ENCODE results near the gene PLEK. TPM values are rescaled to one million over a fixed set of nuclear protein-coding genes. Genes with fewer than 3 reads are reported as not detected.
A peak's percentile ranks its signal among the peaks of the same experiment; 100 is the strongest.

The PLEK gene
- total and polyA plus RNA-seq, 10 of the 15 experiments (the other 5 are each of a cell fraction or from before 2014, with no cell fraction given) = 229 to 804 (median 362) TPM

DNA sequence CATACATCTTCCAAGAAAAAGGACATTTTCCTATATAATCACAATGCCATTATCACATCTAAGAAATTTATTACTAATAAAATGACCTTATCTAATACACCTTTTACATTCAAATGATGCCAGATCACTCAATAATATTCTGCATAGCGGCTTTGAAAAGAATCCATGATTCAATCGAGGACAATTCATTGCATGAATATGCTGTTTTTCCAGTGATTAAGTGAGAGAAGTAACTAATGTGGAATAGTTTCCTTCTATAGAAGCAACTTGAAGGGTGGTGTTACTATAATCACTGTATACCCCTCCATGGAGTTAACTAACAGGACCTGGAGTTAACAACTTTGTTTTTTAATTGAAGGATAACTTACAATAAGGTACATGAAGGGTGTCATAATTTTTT, 9.1 kb downstream of the PLEK start:
- H3K4me2 ChIP-seq (ENCODE audit: control insufficient read depth, insufficient read depth) = peak overlapping the region; percentile 47; the same call in 1 of the 2 replicates
- POLR2A ChIA-PET = interaction anchor here (1.5 to 6.7 kb wide), 4 partner anchors 13 to 92 kb away, joined by 3 to 71 read pairs (median 12); partner anchors contain the start of gene FBXO48
- 100% methylated on average over 2 of the region's 2 CpGs for WGBS (ENCODE audit: insufficient coverage, insufficient replicate concordance, low lambda C conversion rate, missing lambda C conversion rate)
- ATAC-seq (no peak), DNase-seq (ENCODE audit: low read depth, low spot score) (no peak), FAIRE-seq (no peak)
- CTCF ChIA-PET = interaction anchor here (1.1 to 2.9 kb wide), 4 partner anchors 9 to 55 kb away, joined by 3 to 10 read pairs (median 8); partner anchors contain the start of gene PLEK
- peaks cover 99% of the 10 kb centered on the region for H3K79me2 ChIP-seq (ENCODE audit: control insufficient read depth, insufficient read depth, low read length)
- in situ Hi-C loops (cut with MboI) = no loop called here
- peak overlapping the region; percentile 27; the same call in 1 of the 2 replicates for H3K27ac ChIP-seq (ENCODE audit: control insufficient read depth, insufficient read depth)
- H3K9me3 ChIP-seq (replicated peaks; ENCODE audit: control insufficient read depth, insufficient read depth, low read length) = no peaks in the 10 kb centered on the region
- H2AFZ ChIP-seq (ENCODE audit: control insufficient read depth, low read depth, low read length) = no peak overlapping the region
- H3K4me3 ChIP-seq = peak overlapping the region; percentile 37
- peaks cover 0 to 5% of the 10 kb centered on the region in 2 experiments; a peak in 1 of 4 replicates for H3K36me3 ChIP-seq (ENCODE audit: control insufficient read depth in 2 of 2, insufficient read depth in 2 of 2, low read length in 1 of 2)
- SMC1A ChIA-PET (ENCODE audit: uncharacterized antibody, unreplicated experiment) = interaction anchor here (0.7 to 7.1 kb wide), 8 partner anchors 8 to 314 kb away, joined by 3 to 126 read pairs (median 4); partner anchors contain the start of gene PLEK
- intact Hi-C loops (cut with micrococcal nuclease; ENCODE audit: unreplicated experiment) = loop anchor here (10.0 kb wide), 1 partner anchor 1271 kb away; the partner anchor contains the start of gene AAK1
- H4K20me1 ChIP-seq (ENCODE audit: control insufficient read depth, insufficient read depth) = peaks cover 2% of the 10 kb centered on the region; the same call in 1 of the 2 replicates
- RAD21 ChIA-PET (ENCODE audit: unreplicated experiment) = interaction anchor here (1.2 to 7.1 kb wide), 5 partner anchors 9 to 66 kb away, joined by 4 to 62 read pairs (median 44); partner anchors contain the start of gene PLEK
- H3K4me1 ChIP-seq (ENCODE audit: control insufficient read depth, insufficient read depth, low read length) = peaks cover 38% of the 10 kb centered on the region
- H3K9ac ChIP-seq (ENCODE audit: control insufficient read depth, insufficient read depth, low read length) = no peak overlapping the region
- BruUV-seq (replicated peaks) = no TSS peak
- H3K27me3 ChIP-seq (replicated peaks in 1 of 2; ENCODE audit: control insufficient read depth in 2 of 2, insufficient read depth in 2 of 2, low read length in 1 of 2) = no peaks in the 10 kb centered on the region
- TF ChIP-seq, protein P1, sequence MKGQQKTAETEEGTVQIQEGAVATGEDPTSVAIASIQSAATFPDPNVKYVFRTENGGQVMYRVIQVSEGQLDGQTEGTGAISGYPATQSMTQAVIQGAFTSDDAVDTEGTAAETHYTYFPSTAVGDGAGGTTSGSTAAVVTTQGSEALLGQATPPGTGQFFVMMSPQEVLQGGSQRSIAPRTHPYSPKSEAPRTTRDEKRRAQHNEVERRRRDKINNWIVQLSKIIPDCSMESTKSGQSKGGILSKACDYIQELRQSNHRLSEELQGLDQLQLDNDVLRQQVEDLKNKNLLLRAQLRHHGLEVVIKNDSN (IDR thresholded peaks at IDR 0.05; ENCODE audit: borderline replicate concordance, extremely low read length, insufficient read depth, low read depth, low read length) = no peak
- TF ChIP-seq, protein P2, sequence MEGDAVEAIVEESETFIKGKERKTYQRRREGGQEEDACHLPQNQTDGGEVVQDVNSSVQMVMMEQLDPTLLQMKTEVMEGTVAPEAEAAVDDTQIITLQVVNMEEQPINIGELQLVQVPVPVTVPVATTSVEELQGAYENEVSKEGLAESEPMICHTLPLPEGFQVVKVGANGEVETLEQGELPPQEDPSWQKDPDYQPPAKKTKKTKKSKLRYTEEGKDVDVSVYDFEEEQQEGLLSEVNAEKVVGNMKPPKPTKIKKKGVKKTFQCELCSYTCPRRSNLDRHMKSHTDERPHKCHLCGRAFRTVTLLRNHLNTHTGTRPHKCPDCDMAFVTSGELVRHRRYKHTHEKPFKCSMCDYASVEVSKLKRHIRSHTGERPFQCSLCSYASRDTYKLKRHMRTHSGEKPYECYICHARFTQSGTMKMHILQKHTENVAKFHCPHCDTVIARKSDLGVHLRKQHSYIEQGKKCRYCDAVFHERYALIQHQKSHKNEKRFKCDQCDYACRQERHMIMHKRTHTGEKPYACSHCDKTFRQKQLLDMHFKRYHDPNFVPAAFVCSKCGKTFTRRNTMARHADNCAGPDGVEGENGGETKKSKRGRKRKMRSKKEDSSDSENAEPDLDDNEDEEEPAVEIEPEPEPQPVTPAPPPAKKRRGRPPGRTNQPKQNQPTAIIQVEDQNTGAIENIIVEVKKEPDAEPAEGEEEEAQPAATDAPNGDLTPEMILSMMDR (IDR thresholded peaks at IDR 0.05 in 2 of 3, conservative IDR thresholded peaks at IDR 0.05 in 1 of 3; ENCODE audit: control insufficient read depth in 2 of 3, extremely low read depth in 1 of 3, insufficient read depth in 1 of 3, low read depth in 3 of 3, low read length in 3 of 3) = no peak
- TF ChIP-seq MEF2A (IDR thresholded peaks at IDR 0.05; ENCODE audit: insufficient read depth, low read depth, low read length) = no peak
- no peak for TF ChIP-seq CHD2 (IDR thresholded peaks at IDR 0.05; ENCODE audit: borderline replicate concordance, low read depth, low read length)
- no peak for TF ChIP-seq TCF12 (IDR thresholded peaks at IDR 0.05; ENCODE audit: low read depth, low read length)
- TF ChIP-seq SP1 (IDR thresholded peaks at IDR 0.05; ENCODE audit: low read depth, low read length) = no peak
- no peak for TF ChIP-seq POU2F2 (IDR thresholded peaks at IDR 0.05; ENCODE audit: borderline replicate concordance, low read depth, low read length)
- TF ChIP-seq, protein P3, sequence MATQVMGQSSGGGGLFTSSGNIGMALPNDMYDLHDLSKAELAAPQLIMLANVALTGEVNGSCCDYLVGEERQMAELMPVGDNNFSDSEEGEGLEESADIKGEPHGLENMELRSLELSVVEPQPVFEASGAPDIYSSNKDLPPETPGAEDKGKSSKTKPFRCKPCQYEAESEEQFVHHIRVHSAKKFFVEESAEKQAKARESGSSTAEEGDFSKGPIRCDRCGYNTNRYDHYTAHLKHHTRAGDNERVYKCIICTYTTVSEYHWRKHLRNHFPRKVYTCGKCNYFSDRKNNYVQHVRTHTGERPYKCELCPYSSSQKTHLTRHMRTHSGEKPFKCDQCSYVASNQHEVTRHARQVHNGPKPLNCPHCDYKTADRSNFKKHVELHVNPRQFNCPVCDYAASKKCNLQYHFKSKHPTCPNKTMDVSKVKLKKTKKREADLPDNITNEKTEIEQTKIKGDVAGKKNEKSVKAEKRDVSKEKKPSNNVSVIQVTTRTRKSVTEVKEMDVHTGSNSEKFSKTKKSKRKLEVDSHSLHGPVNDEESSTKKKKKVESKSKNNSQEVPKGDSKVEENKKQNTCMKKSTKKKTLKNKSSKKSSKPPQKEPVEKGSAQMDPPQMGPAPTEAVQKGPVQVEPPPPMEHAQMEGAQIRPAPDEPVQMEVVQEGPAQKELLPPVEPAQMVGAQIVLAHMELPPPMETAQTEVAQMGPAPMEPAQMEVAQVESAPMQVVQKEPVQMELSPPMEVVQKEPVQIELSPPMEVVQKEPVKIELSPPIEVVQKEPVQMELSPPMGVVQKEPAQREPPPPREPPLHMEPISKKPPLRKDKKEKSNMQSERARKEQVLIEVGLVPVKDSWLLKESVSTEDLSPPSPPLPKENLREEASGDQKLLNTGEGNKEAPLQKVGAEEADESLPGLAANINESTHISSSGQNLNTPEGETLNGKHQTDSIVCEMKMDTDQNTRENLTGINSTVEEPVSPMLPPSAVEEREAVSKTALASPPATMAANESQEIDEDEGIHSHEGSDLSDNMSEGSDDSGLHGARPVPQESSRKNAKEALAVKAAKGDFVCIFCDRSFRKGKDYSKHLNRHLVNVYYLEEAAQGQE (IDR thresholded peaks at IDR 0.05; ENCODE audit: low read depth, low read length) = no peak
- no peak for TF ChIP-seq LARP7 (IDR thresholded peaks at IDR 0.05)
- TF ChIP-seq JUND (IDR thresholded peaks at IDR 0.05; ENCODE audit: low read depth, low read length) = no peak
- TF ChIP-seq ZNF207 (IDR thresholded peaks at IDR 0.05; ENCODE audit: borderline replicate concordance) = no peak
- TF ChIP-seq GATAD2B (conservative IDR thresholded peaks at IDR 0.05; ENCODE audit: low read depth) = no peak
- TF ChIP-seq PAX5 (IDR thresholded peaks at IDR 0.05; ENCODE audit: borderline replicate concordance, low read depth, low read length) = no peak
- TF ChIP-seq SMAD5 (IDR thresholded peaks at IDR 0.05; ENCODE audit: low read depth) = no peak
- TF ChIP-seq KDM1A (IDR thresholded peaks at IDR 0.05; ENCODE audit: borderline replicate concordance) = no peak
- no peak for TF ChIP-seq SRF (IDR thresholded peaks at IDR 0.05; ENCODE audit: low read depth in 2 of 2, low read length in 2 of 2)

All from GM12878 (cell line).